ENCODE measurements around the gene CAV1.

DNA sequence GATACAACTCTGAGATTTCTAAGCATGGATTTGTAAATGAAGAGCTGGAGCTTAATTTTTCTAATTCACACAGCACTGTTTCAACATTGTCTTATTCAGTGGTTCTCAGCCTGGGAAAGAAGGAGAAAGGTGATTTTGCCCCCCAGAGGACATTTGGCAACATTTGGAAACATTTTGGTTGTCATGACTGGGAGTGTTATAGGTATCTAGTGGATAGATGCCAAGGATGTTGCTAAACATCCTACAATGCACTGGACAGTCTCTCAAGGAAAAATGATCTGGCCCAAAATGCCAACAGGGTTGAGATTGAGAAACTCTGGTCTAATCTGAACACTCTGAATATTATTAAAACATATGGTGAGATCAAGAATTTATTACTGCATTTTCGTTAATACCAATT is 29.1 kb upstream of the CAV1 start:
- TF ChIP-seq POLR2AphosphoS5 (IDR thresholded peaks at IDR 0.05; ENCODE audit: borderline replicate concordance, low read depth, low read length) (no peak), EZH2 (IDR thresholded peaks at IDR 0.05) (no peak)
